GM12872 (cell line): Measurements from ENCODE around the gene RNF10.

Experiments
- TF ChIP-seq, protein P1 (sequence below): IDR thresholded peaks from 3 replicates; pipeline ENCODE4 v1.5.1; 2011; ENCODE audit warnings: low read depth, mild to moderate bottlenecking, low read length, moderate library complexity; ENCODE audit not compliant: insufficient read depth

The RNF10 gene

DNA sequence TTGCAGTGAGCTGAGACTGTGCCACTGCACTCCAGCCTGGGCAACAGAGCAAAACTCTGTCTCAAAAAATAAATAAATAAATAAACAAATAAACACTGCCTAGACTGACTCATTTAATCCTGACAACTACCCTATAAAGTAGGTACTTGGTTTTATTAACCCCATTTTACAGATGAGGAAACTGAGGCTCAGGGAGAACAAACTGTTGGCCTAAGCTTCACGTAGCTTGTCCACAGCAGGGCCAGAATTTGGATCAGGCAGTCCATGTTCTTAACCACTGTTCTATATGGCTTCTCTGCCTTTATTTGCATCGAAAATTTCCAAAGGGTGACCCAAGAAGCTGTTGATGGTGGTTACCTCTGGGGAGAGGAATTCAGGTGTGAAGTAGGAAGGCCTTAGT, 52.7 kb downstream of the RNF10 start:
- TF ChIP-seq, protein P1, sequence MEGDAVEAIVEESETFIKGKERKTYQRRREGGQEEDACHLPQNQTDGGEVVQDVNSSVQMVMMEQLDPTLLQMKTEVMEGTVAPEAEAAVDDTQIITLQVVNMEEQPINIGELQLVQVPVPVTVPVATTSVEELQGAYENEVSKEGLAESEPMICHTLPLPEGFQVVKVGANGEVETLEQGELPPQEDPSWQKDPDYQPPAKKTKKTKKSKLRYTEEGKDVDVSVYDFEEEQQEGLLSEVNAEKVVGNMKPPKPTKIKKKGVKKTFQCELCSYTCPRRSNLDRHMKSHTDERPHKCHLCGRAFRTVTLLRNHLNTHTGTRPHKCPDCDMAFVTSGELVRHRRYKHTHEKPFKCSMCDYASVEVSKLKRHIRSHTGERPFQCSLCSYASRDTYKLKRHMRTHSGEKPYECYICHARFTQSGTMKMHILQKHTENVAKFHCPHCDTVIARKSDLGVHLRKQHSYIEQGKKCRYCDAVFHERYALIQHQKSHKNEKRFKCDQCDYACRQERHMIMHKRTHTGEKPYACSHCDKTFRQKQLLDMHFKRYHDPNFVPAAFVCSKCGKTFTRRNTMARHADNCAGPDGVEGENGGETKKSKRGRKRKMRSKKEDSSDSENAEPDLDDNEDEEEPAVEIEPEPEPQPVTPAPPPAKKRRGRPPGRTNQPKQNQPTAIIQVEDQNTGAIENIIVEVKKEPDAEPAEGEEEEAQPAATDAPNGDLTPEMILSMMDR = no peak

DNA sequence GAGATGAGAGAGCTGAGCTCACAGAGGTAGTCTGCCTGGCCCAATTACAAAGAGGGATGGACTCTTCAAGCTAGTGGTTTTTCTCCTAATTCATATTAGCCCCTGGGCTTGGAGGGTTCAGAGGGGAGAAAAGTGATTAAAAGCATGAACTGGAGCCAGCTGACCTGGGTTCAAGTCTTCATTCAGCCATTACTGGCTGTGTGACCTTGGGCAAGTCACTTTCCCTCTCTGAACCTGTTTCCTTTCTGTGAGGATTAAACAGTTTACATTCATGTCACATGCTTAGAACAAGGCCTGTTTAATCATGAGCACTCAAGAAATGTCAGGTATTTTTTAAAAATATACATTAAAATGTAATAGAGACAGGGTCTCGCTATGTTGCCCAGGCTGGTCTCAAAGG, 54.2 kb downstream of the RNF10 start:
- TF ChIP-seq, protein P1 = no peak

DNA sequence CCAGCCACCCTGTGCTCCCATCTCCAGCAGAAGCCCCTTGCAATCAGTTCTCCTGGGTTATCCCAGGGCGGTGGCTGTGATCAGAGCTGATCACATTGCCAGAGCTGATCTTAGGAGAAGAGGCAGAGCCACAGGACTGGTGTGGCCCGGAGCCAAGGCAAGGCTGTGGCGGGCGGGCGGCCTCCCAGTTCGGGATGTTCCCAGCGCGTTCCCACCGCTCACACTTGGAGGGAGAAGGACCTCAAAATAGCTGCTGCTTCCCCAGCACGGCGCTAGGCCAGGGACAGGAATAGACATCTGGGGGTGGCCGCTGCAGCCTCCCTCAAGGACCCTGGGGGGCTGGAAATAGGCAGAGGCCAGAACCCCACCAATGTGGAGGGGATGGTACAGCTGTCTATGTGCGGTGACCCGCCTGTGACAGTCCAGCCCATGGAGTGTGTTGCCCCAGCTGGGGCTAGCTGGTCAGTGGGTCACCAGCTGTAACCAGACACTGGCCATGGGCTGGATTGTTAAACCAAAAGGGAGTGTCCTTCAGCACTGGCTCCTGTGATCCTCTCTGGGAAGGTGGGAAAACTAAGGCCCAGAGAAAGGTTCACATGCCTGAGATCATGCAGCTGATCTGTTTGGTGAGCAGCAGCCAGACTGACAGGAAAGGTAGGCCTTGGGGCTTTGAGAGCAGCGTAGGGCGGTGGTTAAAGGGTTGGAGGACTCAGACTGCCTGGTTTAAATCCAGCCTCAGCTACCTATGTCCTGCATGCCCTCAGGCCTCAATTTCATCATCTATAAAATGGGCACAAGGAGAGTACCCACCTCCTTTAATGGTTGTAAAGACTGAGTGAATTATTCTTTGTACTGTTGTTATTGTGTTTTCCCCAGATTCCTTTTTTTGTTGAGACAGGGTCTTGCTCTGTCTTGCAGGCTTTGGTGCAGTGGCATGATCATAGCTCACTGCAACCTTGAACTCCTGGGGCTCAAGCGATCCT, 55.1 kb downstream of the RNF10 start:
- TF ChIP-seq, protein P1 = no peak

DNA sequence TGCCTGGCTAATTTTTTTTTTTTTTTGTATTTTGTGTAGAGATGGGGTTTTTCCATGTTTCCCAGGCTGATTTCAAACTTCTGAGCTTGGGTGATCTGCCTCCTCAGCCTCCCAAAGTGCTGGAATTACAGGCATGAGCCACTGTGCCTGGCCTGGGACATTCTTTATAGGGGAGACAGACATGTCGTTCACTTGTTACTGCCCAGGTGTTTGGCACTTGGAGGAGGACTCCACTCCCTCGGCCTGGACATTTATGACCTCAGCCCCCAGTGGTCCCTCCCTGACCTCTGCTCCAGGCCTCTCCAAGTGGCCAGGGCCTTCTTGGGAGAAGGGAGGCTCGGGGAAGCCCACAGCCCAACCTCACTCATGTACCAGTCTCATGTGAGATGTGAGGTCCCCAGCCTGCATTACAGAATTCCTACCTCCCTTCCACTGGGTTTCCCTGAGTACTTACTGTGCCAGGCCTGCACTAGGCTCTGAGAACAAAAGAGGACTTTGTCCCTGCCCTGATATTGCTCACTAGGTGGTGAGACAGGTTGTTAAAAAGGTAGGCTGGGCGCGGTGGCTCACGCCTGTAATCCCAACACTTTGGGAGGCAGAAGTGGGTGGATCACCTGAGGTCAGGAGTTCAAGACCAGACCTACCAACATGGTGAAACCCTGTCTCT, 56.7 kb downstream of the RNF10 start:
- TF ChIP-seq, protein P1 = no peak

DNA sequence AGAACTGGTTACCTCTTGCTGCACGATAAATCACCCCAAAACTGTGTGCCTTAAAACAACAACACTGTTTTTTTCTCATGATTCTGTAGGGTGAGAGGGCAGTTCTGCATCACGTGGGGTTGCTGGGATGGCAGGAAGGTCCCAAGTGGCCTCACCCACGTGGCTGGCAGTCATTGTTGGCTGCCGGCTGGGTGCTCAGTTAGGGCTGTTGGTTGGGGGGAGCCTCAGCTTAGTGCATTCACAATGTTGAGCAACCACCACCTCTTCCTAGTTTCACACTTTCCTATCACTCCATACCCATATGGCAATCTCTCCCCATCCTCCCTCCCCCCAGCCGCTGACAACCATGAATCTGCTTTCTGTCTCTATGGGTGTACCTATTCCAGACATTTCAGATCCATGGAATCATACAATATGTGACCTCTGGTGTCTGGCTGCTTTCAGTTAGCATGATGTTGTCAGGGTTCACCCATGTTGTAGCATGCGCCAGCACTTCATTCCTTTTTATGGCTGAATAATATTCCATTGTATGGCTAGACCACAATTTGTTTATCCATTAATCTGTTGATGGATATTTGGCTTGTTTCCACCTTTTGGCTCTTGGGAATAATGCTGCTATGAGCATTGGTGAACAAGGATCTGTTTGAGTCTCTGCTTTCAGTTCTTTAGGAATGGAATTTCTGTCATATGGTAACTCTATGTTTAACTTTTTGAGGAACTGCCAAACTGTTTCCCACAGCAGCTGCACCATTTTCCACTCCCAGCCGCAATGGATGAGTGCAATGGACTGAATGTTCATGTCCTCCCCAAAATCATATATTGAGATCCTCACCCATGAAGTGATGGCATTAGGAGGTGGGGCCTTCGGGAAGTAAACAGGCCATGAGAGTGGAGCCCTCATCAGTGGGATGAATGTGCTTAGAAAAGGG, 58.2 kb downstream of the RNF10 start:
- TF ChIP-seq, protein P1 = no peak

DNA sequence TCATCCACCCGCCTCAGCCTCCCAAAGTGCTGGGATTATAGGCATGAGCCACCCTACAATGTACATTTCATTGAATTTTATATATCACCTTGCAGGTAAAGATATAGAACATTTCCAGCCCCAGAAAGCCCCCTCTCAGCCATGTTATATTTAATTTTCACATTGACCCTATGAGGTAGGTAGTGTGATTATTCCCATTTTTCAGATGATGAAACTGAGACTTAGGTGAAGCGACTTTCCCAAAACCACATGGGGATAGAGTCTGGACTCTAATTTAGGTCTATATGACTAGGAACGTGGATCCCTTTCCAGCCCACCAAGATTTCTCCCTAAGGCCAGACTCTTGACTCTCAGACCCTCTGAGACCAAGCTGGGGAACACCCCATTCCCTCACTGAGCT, 62.7 kb downstream of the RNF10 start:
- TF ChIP-seq, protein P1 = no peak

DNA sequence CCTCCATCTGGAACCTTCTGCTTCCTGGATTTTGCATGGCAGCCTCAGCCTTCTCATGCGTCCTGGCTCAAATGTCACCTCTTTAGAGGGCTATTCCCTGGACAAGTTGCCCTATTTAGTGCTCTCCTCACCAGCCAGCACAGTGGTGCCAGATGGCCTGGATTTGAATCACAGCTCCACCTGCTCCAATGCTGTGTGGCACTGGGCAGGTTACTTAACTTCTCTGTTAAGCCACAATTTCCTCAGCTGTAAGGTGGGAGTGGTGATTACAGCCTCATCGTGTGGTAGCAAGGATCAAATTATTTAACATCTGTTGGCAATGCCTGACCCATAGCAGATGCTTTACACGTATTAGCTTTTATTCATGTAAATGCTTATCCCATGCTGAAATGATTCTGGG, 63.7 kb downstream of the RNF10 start:
- TF ChIP-seq, protein P1 = no peak
